CD14-positive monocyte (primary cell): ENCODE data around the gene CRISPLD2. TPM values are rescaled to one million over a fixed set of nuclear protein-coding genes. Genes with fewer than 3 reads are reported as not detected.

Source experiments
- DNase-seq, 3 donors: peaks; one replicate each; pipeline ENCODE4 v3.0.0-alpha.2; 2011 to 2022
- H2AFZ ChIP-seq: 2 replicates; pipeline ENCODE4 v1.6.0; 2012; ENCODE audit warnings: mild to moderate bottlenecking, low read depth, low read length, inconsistent platforms; ENCODE audit not compliant: insufficient read depth, poor library complexity, severe bottlenecking
- H3K27ac ChIP-seq, 2 donors: 1 replicate in 1 of 2; 2 replicates in 1 of 2; pipeline ENCODE4 v1.5.1; 2012 to 2013; ENCODE audit warnings: low read length in 2 of 2, control low read depth in 1 of 2, inconsistent platforms in 1 of 2, low read depth in 1 of 2, mild to moderate bottlenecking in 1 of 2
- H3K27me3 ChIP-seq, 2 donors: one replicate each; pipeline versions ENCODE4 v1.6.0 to v1.6.1; 2011 to 2013; ENCODE audit warnings: low read length in 2 of 2; ENCODE audit not compliant: control insufficient read depth in 2 of 2, insufficient read depth in 2 of 2
- H3K36me3 ChIP-seq, 2 donors: replicated peaks in 1 of 2; 1 replicate in 1 of 2; 2 replicates in 1 of 2; pipeline versions ENCODE4 v1.5.1 to v1.6.1; 2012 to 2013; ENCODE audit warnings: low read length in 2 of 2, control low read depth in 1 of 2, inconsistent platforms in 1 of 2, mild to moderate bottlenecking in 1 of 2; ENCODE audit not compliant: insufficient read depth in 2 of 2, control insufficient read depth in 1 of 2
- H3K4me1 ChIP-seq, 2 donors: 1 replicate in 1 of 2; 2 replicates in 1 of 2; pipeline versions ENCODE4 v1.5.1 to v1.6.1; 2012 to 2013; ENCODE audit warnings: low read length in 2 of 2, control low read depth in 1 of 2, inconsistent platforms in 1 of 2, mild to moderate bottlenecking in 1 of 2, moderate library complexity in 1 of 2; ENCODE audit not compliant: insufficient read depth in 2 of 2, control insufficient read depth in 1 of 2
- H3K4me2 ChIP-seq: replicated peaks from 2 replicates; pipeline ENCODE3; 2012; ENCODE audit warnings: low read length, moderate library complexity, mild to moderate bottlenecking; ENCODE audit not compliant: poor library complexity, severe bottlenecking; ENCODE audit errors: extremely low read depth
- H3K4me3 ChIP-seq, 3 experiments: fragments of 200-600 bp in 1 of 3; sonication (generic) in 1 of 3; replicated peaks in 1 of 3; 1 replicate in 2 of 3; 2 replicates in 1 of 3; pipeline ENCODE4 v1.5.1; 2011 to 2013; ENCODE audit warnings: low read length in 3 of 3, mild to moderate bottlenecking in 3 of 3, control low read depth in 2 of 3, low read depth in 2 of 3, inconsistent platforms in 1 of 3, moderate library complexity in 1 of 3
- H3K79me2 ChIP-seq: 2 replicates; pipeline ENCODE4 v1.6.0; 2012; ENCODE audit warnings: mild to moderate bottlenecking, control low read depth, inconsistent platforms, low read length, moderate library complexity; ENCODE audit not compliant: insufficient read depth
- H3K9ac ChIP-seq: 2 replicates; pipeline ENCODE4 v1.6.0; 2017; ENCODE audit warnings: low read length, mild to moderate bottlenecking; ENCODE audit not compliant: insufficient read depth, poor library complexity, severe bottlenecking
- H3K9me3 ChIP-seq, 2 donors: replicated peaks in 1 of 2; 1 replicate in 1 of 2; 2 replicates in 1 of 2; pipeline versions ENCODE4 v1.5.1 to v1.6.1; 2012 to 2013; ENCODE audit warnings: low read length in 2 of 2, control low read depth in 1 of 2; ENCODE audit not compliant: control insufficient read depth in 1 of 2, insufficient read depth in 1 of 2
- H4K20me1 ChIP-seq: 2 replicates; pipeline ENCODE4 v1.6.0; 2012; ENCODE audit warnings: mild to moderate bottlenecking, low read length, control low read depth, moderate library complexity; ENCODE audit not compliant: insufficient read depth
- H3K27ac Mint-ChIP-seq, 7 donors: one replicate each; pipeline ENCODE4 v1.8.0; 2020; ENCODE audit warnings: mild to moderate bottlenecking in 7 of 7, mixed read lengths in 7 of 7, moderate library complexity in 6 of 7, inconsistent platforms in 2 of 7
- H3K27me3 Mint-ChIP-seq, 3 donors: one replicate each; pipeline ENCODE4 v1.8.0; 2021 to 2022; ENCODE audit warnings: low read depth in 3 of 3, mild to moderate bottlenecking in 3 of 3, mixed read lengths in 3 of 3, moderate library complexity in 3 of 3, inconsistent platforms in 1 of 3
- H3K36me3 Mint-ChIP-seq, 2 donors: one replicate each; pipeline ENCODE4 v1.8.0; 2020; ENCODE audit warnings: mixed read lengths in 2 of 2, inconsistent platforms in 1 of 2, mild to moderate bottlenecking in 1 of 2
- H3K4me1 Mint-ChIP-seq: one replicate; pipeline ENCODE4 v1.8.0; 2020; ENCODE audit warnings: mild to moderate bottlenecking, mixed read lengths
- H3K4me3 Mint-ChIP-seq, 2 donors: one replicate each; pipeline ENCODE4 v1.8.0; 2020; ENCODE audit warnings: mild to moderate bottlenecking in 2 of 2, mixed read lengths in 2 of 2, moderate library complexity in 1 of 2
- H3K9me3 Mint-ChIP-seq, 7 donors: one replicate each; pipeline ENCODE4 v1.8.0; 2020 to 2022; ENCODE audit warnings: mixed read lengths in 7 of 7, mild to moderate bottlenecking in 6 of 7, moderate library complexity in 6 of 7, inconsistent platforms in 2 of 7
- CTCF ChIP-seq: fragments of 200-600 bp; IDR thresholded peaks from one replicate; pipeline ENCODE4 v1.8.0; 2022; ENCODE audit warnings: antibody characterized with exemption, mild to moderate bottlenecking
- WGBS: methylation state at CpG from one replicate; pipeline ENCODE4 v1.1.5; 2013; ENCODE audit warnings: missing lambda C conversion rate; ENCODE audit not compliant: insufficient coverage; 5-methylcytosine and 5-hydroxymethylcytosine counted together
- intact Hi-C, 2 donors: fragments of 100-400 bp; cut with micrococcal nuclease; formaldehyde crosslinking; loops; one replicate each; pipeline versions ENCODE4 v1.15.0 to v1.15.1; 2023
- polyA plus RNA-seq, 3 donors: library from polyadenylated mRNA; depleted of rRNA in 1 of 3; unstranded in 2 of 3; stranded (reverse) in 1 of 3; fragments of 300-500 nt in 2 of 3; fragments of >200 nt in 1 of 3; fragmentation: Illumina TruSeq in 2 of 3; gene quantifications; 1 replicate in 2 of 3; 2 replicates in 1 of 3; pipeline ENCODE4 v1.2.3, GENCODE V29; 2012 to 2021

Gene CRISPLD2
- polyA plus RNA-seq, 3 donors = 40.7 to 90.4 (median 69.0) TPM

GRCh38 chr16:84791501-84791900 is 28.3 kb upstream of the CRISPLD2 start:
- DNase-seq = no peak
- Histone ChIP-seq H3K36me3 (no peaks in the 10 kb centered on the region), H3K4me3 (no peak overlapping the region), H3K4me1 (peaks cover 22 to 34% of the 10 kb centered on the region in 2 donors), H4K20me1 (no peaks in the 10 kb centered on the region), H2AFZ (no peak overlapping the region), H3K4me2 (no peak overlapping the region), H3K27me3 (no peaks in the 10 kb centered on the region), H3K9ac (no peak overlapping the region), H3K79me2 (no peaks in the 10 kb centered on the region), H3K27ac (no peak overlapping the region), H3K9me3 (no peaks in the 10 kb centered on the region)
- Mint-ChIP-seq H3K4me1 (peaks cover 34% of the 10 kb centered on the region), H3K27ac (no peak overlapping the region), H3K27me3 (peaks cover 0 to 2% (median 0%) of the 10 kb centered on the region in 3 donors), H3K9me3 (no peaks in the 10 kb centered on the region), H3K36me3 (peaks cover 9 to 11% of the 10 kb centered on the region in 2 donors), H3K4me3 (no peak overlapping the region)
- intact Hi-C loops = no loop called here
- WGBS = no CpG with 5 or more reads among the region's 6 CpGs
- no peak for TF ChIP-seq CTCF

GRCh38 chr16:84794186-84794585 is 25.6 kb upstream of the CRISPLD2 start:
- no peak overlapping the region for H3K4me2 ChIP-seq
- H4K20me1 ChIP-seq = no peaks in the 10 kb centered on the region
- 93% methylated on average over 3 of the region's 6 CpGs for WGBS
- no peak overlapping the region for H2AFZ ChIP-seq
- H3K9me3 ChIP-seq = no peaks in the 10 kb centered on the region
- H3K27me3 Mint-ChIP-seq = peaks cover 0 to 3% (median 0%) of the 10 kb centered on the region in 3 donors
- H3K4me3 Mint-ChIP-seq = no peak overlapping the region
- peaks cover 22 to 39% of the 10 kb centered on the region in 2 donors for H3K4me1 ChIP-seq
- peaks cover 0 to 4% (median 0%) of the 10 kb centered on the region in 7 donors for H3K9me3 Mint-ChIP-seq
- H3K27ac Mint-ChIP-seq = peak overlapping the region in 5 of 7 donors; percentile 18 to 89 (median 57)
- peaks cover 37% of the 10 kb centered on the region for H3K4me1 Mint-ChIP-seq
- H3K79me2 ChIP-seq = no peaks in the 10 kb centered on the region
- intact Hi-C loops = no loop called here
- peak in 1 of 3 donors; percentile 25 for DNase-seq
- TF ChIP-seq CTCF = no peak
- peaks cover 6 to 8% of the 10 kb centered on the region in 2 donors for H3K36me3 Mint-ChIP-seq
- H3K36me3 ChIP-seq = no peaks in the 10 kb centered on the region
- H3K4me3 ChIP-seq = no peak overlapping the region
- no peak overlapping the region for H3K9ac ChIP-seq
- peak overlapping the region in 1 of 2 donors; percentile 50 for H3K27ac ChIP-seq
- no peaks in the 10 kb centered on the region for H3K27me3 ChIP-seq
